Activated T-helper 1 cell treated with anti-CD3 and anti-CD28 coated beads, Interleukin-12 subunit alpha, Interleukin-12 subunit beta, Interleukin-2, Interleukin-4 antibody, amounts not matched to agents 30 ng/mL and 10 ng/mL and 1 ng/mL, durations not matched to agents 14 hours and 24 hours and 36 hours (primary cell): ENCODE results near the gene ADAP1. TPM values are rescaled to one million over a fixed set of nuclear protein-coding genes. Genes with fewer than 3 reads are reported as not detected.
A peak's percentile ranks its signal among the peaks of the same experiment; 100 is the strongest.
"Not testable (repeated sequence)": the region's sequence is repeated elsewhere in the genome, so short reads cannot be mapped to it uniquely, and the experiment has no call there.

Experiments
- DNase-seq: peaks from one replicate; pipeline ENCODE4 v3.0.0; 2021; ENCODE audit warnings: low spot score
- H3K27ac Mint-ChIP-seq: one replicate; pipeline ENCODE4 v1.8.0; 2021; ENCODE audit warnings: mild to moderate bottlenecking, mixed read lengths
- H3K27me3 Mint-ChIP-seq: one replicate; pipeline ENCODE4 v1.8.0; 2022; ENCODE audit warnings: mild to moderate bottlenecking, moderate library complexity, mixed read lengths; ENCODE audit not compliant: insufficient read depth
- H3K36me3 Mint-ChIP-seq: one replicate; pipeline ENCODE4 v1.8.0; 2021; ENCODE audit warnings: low read depth, mixed read lengths
- H3K4me1 Mint-ChIP-seq: one replicate; pipeline ENCODE4 v1.8.0; 2021; ENCODE audit warnings: low read depth, mixed read lengths
- H3K4me3 Mint-ChIP-seq: one replicate; pipeline ENCODE4 v1.8.0; 2021; ENCODE audit warnings: mild to moderate bottlenecking, moderate library complexity, mixed read lengths
- H3K9me3 Mint-ChIP-seq: one replicate; pipeline ENCODE4 v1.8.0; 2021; ENCODE audit warnings: mixed read lengths
- intact Hi-C: fragments of 100-400 bp; cut with micrococcal nuclease; formaldehyde crosslinking; loops from one replicate; pipeline ENCODE4 v1.15.1; 2024
- total RNA-seq: library from RNA; stranded (reverse); gene quantifications from 2 replicates; pipeline ENCODE4 v1.2.3, GENCODE V29; 2022

The ADAP1 gene
- 80.9 and 87.7 TPM in 2 replicates for total RNA-seq

- H3K36me3 Mint-ChIP-seq: peaks cover 5% of the 10 kb centered on the region
- DNase-seq: peak; percentile 41
- no peaks in the 10 kb centered on the region for H3K4me1 Mint-ChIP-seq
- H3K27me3 Mint-ChIP-seq: peaks cover 7% of the 10 kb centered on the region
- H3K9me3 Mint-ChIP-seq: no peaks in the 10 kb centered on the region
- intact Hi-C loops: loop anchor here (1.0 to 10.0 kb wide), 4 partner anchors 20 to 170 kb away; partner anchors contain the start of gene COX19
- H3K27ac Mint-ChIP-seq: peak within 1 kb of the TSS; percentile 7
- peak within 1 kb of the TSS; percentile 84 for H3K4me3 Mint-ChIP-seq
Measured at GRCh38 chr7:954330-955238, at the start of gene ADAP1. Gene ADAP1 (minus strand): TSS chr7:954680. CDS start chr7:954477, 203 bp downstream.

GRCh38 chr7:1002445-1002844 is 48.0 kb upstream of the ADAP1 start:
- H3K9me3 Mint-ChIP-seq, H3K27ac Mint-ChIP-seq, H3K4me3 Mint-ChIP-seq, H3K4me1 Mint-ChIP-seq, H3K27me3 Mint-ChIP-seq, DNase-seq, intact Hi-C loops, H3K36me3 Mint-ChIP-seq: not testable (repeated sequence)

- H3K4me1 Mint-ChIP-seq, H3K27ac Mint-ChIP-seq, DNase-seq, H3K27me3 Mint-ChIP-seq, H3K9me3 Mint-ChIP-seq, intact Hi-C loops, H3K36me3 Mint-ChIP-seq, H3K4me3 Mint-ChIP-seq: not testable (repeated sequence)
Measured at GRCh38 chr7:1002026-1002425, 47.5 kb upstream of the ADAP1 start.

- H3K9me3 Mint-ChIP-seq, intact Hi-C loops, H3K4me1 Mint-ChIP-seq, H3K36me3 Mint-ChIP-seq, H3K4me3 Mint-ChIP-seq, H3K27me3 Mint-ChIP-seq, DNase-seq: not testable (repeated sequence)
- H3K27ac Mint-ChIP-seq: peak overlapping the region; percentile 61
Measured at GRCh38 chr7:1001069-1001770, 46.7 kb upstream of the ADAP1 start.

GRCh38 chr7:999941-1000935 is 45.8 kb upstream of the ADAP1 start:
- no peaks in the 10 kb centered on the region for H3K9me3 Mint-ChIP-seq
- no peak for DNase-seq
- no peaks in the 10 kb centered on the region for H3K36me3 Mint-ChIP-seq
- no peaks in the 10 kb centered on the region for H3K4me1 Mint-ChIP-seq
- no peak overlapping the region for H3K27ac Mint-ChIP-seq
- intact Hi-C loops: no loop called here
- no peaks in the 10 kb centered on the region for H3K27me3 Mint-ChIP-seq
- H3K4me3 Mint-ChIP-seq: no peak overlapping the region

GRCh38 chr7:999149-999879 is 44.8 kb upstream of the ADAP1 start:
- Mint-ChIP-seq H3K36me3 (no peaks in the 10 kb centered on the region), H3K27ac (no peak overlapping the region), H3K27me3 (no peaks in the 10 kb centered on the region), H3K4me3 (no peak overlapping the region), H3K4me1 (no peaks in the 10 kb centered on the region), H3K9me3 (no peaks in the 10 kb centered on the region)
- intact Hi-C loops: no loop called here
- DNase-seq: no peak

- H3K36me3 Mint-ChIP-seq: no peaks in the 10 kb centered on the region
- DNase-seq: no peak
- intact Hi-C loops: no loop called here
- H3K9me3 Mint-ChIP-seq: no peaks in the 10 kb centered on the region
- H3K27me3 Mint-ChIP-seq: no peaks in the 10 kb centered on the region
- peaks cover 5% of the 10 kb centered on the region for H3K4me1 Mint-ChIP-seq
- H3K4me3 Mint-ChIP-seq: no peak overlapping the region
- no peak overlapping the region for H3K27ac Mint-ChIP-seq
Measured at GRCh38 chr7:997404-998395, 43.2 kb upstream of the ADAP1 start.

GRCh38 chr7:996079-996872 is 41.8 kb upstream of the ADAP1 start:
- H3K27me3 Mint-ChIP-seq: no peaks in the 10 kb centered on the region

GRCh38 chr7:995571-995970 is 41.1 kb upstream of the ADAP1 start:
- H3K36me3 Mint-ChIP-seq: no peaks in the 10 kb centered on the region
- no peaks in the 10 kb centered on the region for H3K9me3 Mint-ChIP-seq
- H3K4me3 Mint-ChIP-seq: no peak overlapping the region
- DNase-seq: no peak
- peaks cover 5% of the 10 kb centered on the region for H3K4me1 Mint-ChIP-seq
- intact Hi-C loops: no loop called here
- no peak overlapping the region for H3K27ac Mint-ChIP-seq
- H3K27me3 Mint-ChIP-seq: no peaks in the 10 kb centered on the region

More at GRCh38 chr7:996079-996872, 41.8 kb upstream of the ADAP1 start:
- no peak for DNase-seq
- intact Hi-C loops: no loop called here
- H3K4me1 Mint-ChIP-seq: peaks cover 5% of the 10 kb centered on the region
- H3K27ac Mint-ChIP-seq: no peak overlapping the region
- H3K4me3 Mint-ChIP-seq: no peak overlapping the region
- H3K9me3 Mint-ChIP-seq: no peaks in the 10 kb centered on the region
- H3K36me3 Mint-ChIP-seq: no peaks in the 10 kb centered on the region

- H3K4me3 Mint-ChIP-seq: no peak overlapping the region
- H3K4me1 Mint-ChIP-seq: peaks cover 5% of the 10 kb centered on the region
- H3K27ac Mint-ChIP-seq: no peak overlapping the region
- no peak for DNase-seq
- H3K27me3 Mint-ChIP-seq: no peaks in the 10 kb centered on the region
- H3K36me3 Mint-ChIP-seq: no peaks in the 10 kb centered on the region
- intact Hi-C loops: no loop called here
- no peaks in the 10 kb centered on the region for H3K9me3 Mint-ChIP-seq
Measured at GRCh38 chr7:994592-995308, 40.3 kb upstream of the ADAP1 start.
